H1 (cell line): Measurements from ENCODE around the gene TEX13B. TPM values are rescaled to one million over a fixed set of nuclear protein-coding genes. Genes with fewer than 3 reads are reported as not detected.

Experiments
- BCL11A ChIP-seq, 2 experiments: IDR thresholded peaks; one replicate each; pipeline ENCODE4 v1.6.1; 2011; ENCODE audit warnings: low read depth in 2 of 2, low read length in 2 of 2, mild to moderate bottlenecking in 2 of 2
- KDM1A ChIP-seq: fragments of 200-600, 300-600 bp; sonication (generic); IDR thresholded peaks from 2 replicates; pipeline ENCODE4 v1.7.1; 2016; ENCODE audit warnings: mild to moderate bottlenecking, low read length, borderline replicate concordance
- NANOG ChIP-seq: IDR thresholded peaks from 2 replicates; pipeline ENCODE4 v1.6.1; 2011; ENCODE audit warnings: low read length, low read depth, mild to moderate bottlenecking, inconsistent platforms; ENCODE audit not compliant: insufficient read depth, poor library complexity, severe bottlenecking
- POLR2A ChIP-seq, 2 experiments: IDR thresholded peaks; 1 replicate in 1 of 2; 2 replicates in 1 of 2; pipeline ENCODE4 v1.6.1; 2011; ENCODE audit warnings: low read depth in 2 of 2, low read length in 2 of 2, mild to moderate bottlenecking in 2 of 2; ENCODE audit errors: control extremely low read depth in 1 of 2
- SIN3A ChIP-seq, 2 experiments: IDR thresholded peaks in 1 of 2; conservative IDR thresholded peaks in 1 of 2; 2 replicates each; pipeline ENCODE4 v1.6.1; 2011 to 2012; ENCODE audit warnings: low read length in 2 of 2, improper control_type of control experiment in 1 of 2, low read depth in 1 of 2, mild to moderate bottlenecking in 1 of 2
- SRF ChIP-seq: IDR thresholded peaks from 2 replicates; pipeline ENCODE4 v1.6.1; 2011; ENCODE audit warnings: mild to moderate bottlenecking, low read depth, low read length, moderate library complexity
- polyA plus RNA-seq, 7 experiments: library from polyadenylated mRNA; depleted of rRNA in 3 of 7; stranded (reverse) in 5 of 7; unstranded in 2 of 7; fragments of >200 nt in 5 of 7; fragments of 200-250 nt in 2 of 7; gene quantifications; 1 replicate in 5 of 7; 2 replicates in 1 of 7; 4 replicates in 1 of 7; pipeline versions ENCODE4 v1.2.1 to v1.2.3, GENCODE V29; 2011 to 2013; ENCODE audit warnings: missing spikeins in 2 of 7, mixed read lengths in 2 of 7
- total RNA-seq: library from RNA; stranded (reverse); fragmentation: NEBNext Ultra II Directional; extraction: Animal tissue kit (Norgen Biotek cat#: 25700); gene quantifications from 2 replicates; pipeline ENCODE4 v1.2.1, GENCODE V29; 2021

Gene TEX13B
- total and polyA plus RNA-seq, 2 of the 8 experiments (the other 6 are each of a cell fraction or from before 2014, with no cell fraction given): 0.06 to 0.32 TPM

DNA sequence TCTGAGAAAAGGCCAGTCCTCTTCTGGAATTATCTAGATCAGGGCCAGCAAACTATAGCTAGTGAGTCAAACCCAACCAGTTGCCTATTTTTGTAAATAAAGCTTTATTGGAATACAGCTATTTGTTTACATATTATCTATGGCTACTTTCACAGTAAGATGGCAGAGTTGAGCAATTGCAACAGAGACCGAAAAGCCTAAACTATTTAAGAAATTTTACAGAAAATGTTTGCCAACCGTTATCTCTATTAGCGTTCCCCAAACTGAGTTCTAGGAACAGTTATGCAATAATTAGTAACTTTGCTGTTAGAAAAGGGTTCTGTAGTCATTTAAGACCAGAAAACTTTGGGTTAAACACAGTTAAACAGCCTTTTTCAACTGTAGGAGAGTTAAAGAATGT lies 10.5 kb downstream of the TEX13B start (continued):
- TF ChIP-seq KDM1A (no peak), POLR2A (IDR thresholded peaks at IDR 0.05; ENCODE audit: control extremely low read depth in 1 of 2, low read depth in 2 of 2, low read length in 2 of 2) (no peak), NANOG (no peak), BCL11A (IDR thresholded peaks at IDR 0.05; ENCODE audit: low read depth in 2 of 2, low read length in 2 of 2) (no peak), SRF (no peak), SIN3A (conservative IDR thresholded peaks at IDR 0.05 in 1 of 2, IDR thresholded peaks at IDR 0.05 in 1 of 2; ENCODE audit: low read depth in 1 of 2, low read length in 2 of 2) (no peak)
- TF ChIP-seq, all 59 proteins: peak for 0
